ENCODE measurements around the gene TCAIM. TPM values are rescaled to one million over a fixed set of nuclear protein-coding genes. Genes with fewer than 3 reads are reported as not detected.

TCAIM gene
- polyA plus RNA-seq, 1 of the 3 experiments (the other 2 are of a cell fraction): 8.4 TPM

GRCh38 chr3:44330444-44330843, 8.1 kb upstream of the TCAIM start:
- no peak overlapping the region for H3K9ac ChIP-seq
- H3K4me3 ChIP-seq (ENCODE audit: low read depth in 2 of 2, low read length in 1 of 2): no peak overlapping the region
- peaks cover 5% of the 10 kb centered on the region; the same call in 1 of the 2 replicates for H3K9me3 ChIP-seq
- H4K20me1 ChIP-seq (ENCODE audit: insufficient read depth): no peaks in the 10 kb centered on the region
- TF ChIP-seq YY1 (IDR thresholded peaks at IDR 0.05; ENCODE audit: low read depth) (no peak), GATA2 (CRISPR knock-in tag; IDR thresholded peaks at IDR 0.05) (no peak), ELF1 (IDR thresholded peaks at IDR 0.05) (no peak)
- H3K9me2 ChIP-seq: no peaks in the 10 kb centered on the region
- H3K79me2 ChIP-seq (ENCODE audit: insufficient read depth): no peaks in the 10 kb centered on the region
- H3K27me3 ChIP-seq (ENCODE audit: insufficient read depth): no peaks in the 10 kb centered on the region
- ChIA-PET POLR2A (interaction anchor here (1.6 kb wide), 1 partner anchor 8 kb away, joined by 7 read pairs; the partner anchor contains the start of gene TCAIM), CTCF (interaction anchor here (1.1 kb wide), 1 partner anchor 120 kb away, joined by 3 read pairs; no protein-coding TSS in a partner anchor)
- no peaks in the 10 kb centered on the region for H3K36me3 ChIP-seq (replicated peaks in 1 of 2; ENCODE audit: control insufficient read depth in 1 of 2, insufficient read depth in 2 of 2, low read length in 1 of 2)
- H3F3A ChIP-seq (replicated peaks; ENCODE audit: insufficient read depth): no peaks in the 10 kb centered on the region
- no peak overlapping the region for H3K4me2 ChIP-seq
- H3K4me1 ChIP-seq (ENCODE audit: control insufficient read depth in 1 of 2, insufficient read depth in 2 of 2, low read depth in 1 of 2, low read length in 1 of 2): no peaks in the 10 kb centered on the region
- DNase-seq: no peak
- H3K27ac ChIP-seq (ENCODE audit: low read depth in 2 of 2, low read length in 1 of 2): no peak overlapping the region
- H2AFZ ChIP-seq (ENCODE audit: low read depth): no peak overlapping the region
- WGBS (ENCODE audit: low lambda C conversion rate): 74% methylated on average over 2 of the region's 2 CpGs

GRCh38 chr3:44334326-44334725, 4.2 kb upstream of the TCAIM start:
- Histone ChIP-seq H3K4me2 (no peak overlapping the region), H3K4me3 (ENCODE audit: low read depth in 2 of 2, low read length in 1 of 2) (no peak overlapping the region), H3K79me2 (ENCODE audit: insufficient read depth) (peaks cover 3% of the 10 kb centered on the region), H3K27me3 (ENCODE audit: insufficient read depth) (no peaks in the 10 kb centered on the region), H3K9me2 (no peaks in the 10 kb centered on the region), H3K4me1 (ENCODE audit: control insufficient read depth in 1 of 2, insufficient read depth in 2 of 2, low read depth in 1 of 2, low read length in 1 of 2) (peaks cover 0 to 6% of the 10 kb centered on the region in 2 experiments; a peak in 2 of 4 replicates), H3K9me3 (no peaks in the 10 kb centered on the region), H4K20me1 (ENCODE audit: insufficient read depth) (no peaks in the 10 kb centered on the region), H3K9ac (no peak overlapping the region), H3F3A (replicated peaks; ENCODE audit: insufficient read depth) (no peaks in the 10 kb centered on the region), H2AFZ (ENCODE audit: low read depth) (no peak overlapping the region), H3K36me3 (replicated peaks in 1 of 2; ENCODE audit: control insufficient read depth in 1 of 2, insufficient read depth in 2 of 2, low read length in 1 of 2) (no peaks in the 10 kb centered on the region), H3K27ac (ENCODE audit: low read depth in 2 of 2, low read length in 1 of 2) (no peak overlapping the region)
- ChIA-PET CTCF (no interaction called here), POLR2A (no interaction called here)
- WGBS (ENCODE audit: low lambda C conversion rate): 56% methylated on average over 2 of the region's 2 CpGs
- no peak for DNase-seq
- TF ChIP-seq USF2 (IDR thresholded peaks at IDR 0.05; ENCODE audit: borderline replicate concordance, low read depth, low read length): no peak
- no peak for TF ChIP-seq IRF3 (IDR thresholded peaks at IDR 0.05; ENCODE audit: low read depth, low read length)
- no peak for TF ChIP-seq CTCF (IDR thresholded peaks at IDR 0.05)
- TF ChIP-seq TCF12 (IDR thresholded peaks at IDR 0.05): no peak
- no peak for TF ChIP-seq SIN3A (IDR thresholded peaks at IDR 0.05; ENCODE audit: borderline replicate concordance, low read depth, low read length)
- TF ChIP-seq NRF1 (IDR thresholded peaks at IDR 0.05; ENCODE audit: low read depth, low read length): no peak
- no peak for TF ChIP-seq GATA2 (CRISPR knock-in tag; IDR thresholded peaks at IDR 0.05)
- TF ChIP-seq GABPA (IDR thresholded peaks at IDR 0.05; ENCODE audit: low read depth): no peak
- no peak for TF ChIP-seq YY1 (IDR thresholded peaks at IDR 0.05; ENCODE audit: low read depth)
- no peak for TF ChIP-seq PBX3 (IDR thresholded peaks at IDR 0.05)
- TF ChIP-seq FOXM1 (IDR thresholded peaks at IDR 0.05; ENCODE audit: low read depth): no peak
- TF ChIP-seq RFX5 (IDR thresholded peaks at IDR 0.05; ENCODE audit: low read length): no peak
- no peak for TF ChIP-seq TAF1 (IDR thresholded peaks at IDR 0.05; ENCODE audit: borderline replicate concordance, low read depth, low read length)
- TF ChIP-seq MAX (IDR thresholded peaks at IDR 0.05; ENCODE audit: low read depth): no peak
- TF ChIP-seq RCOR1 (IDR thresholded peaks at IDR 0.05; ENCODE audit: low read length): no peak
- no peak for TF ChIP-seq MEF2A (IDR thresholded peaks at IDR 0.05; ENCODE audit: borderline replicate concordance, low read depth)
- no peak for TF ChIP-seq RAD21 (IDR thresholded peaks at IDR 0.05; ENCODE audit: low read length)
- TF ChIP-seq ELF1 (IDR thresholded peaks at IDR 0.05): no peak

Measured in SK-N-SH (cell line).